AG08395 (cell line): ENCODE results near the gene CYSRT1.

Experiments used
- DNase-seq: peaks from one replicate; pipeline ENCODE4 v3.0.0; 2012; ENCODE audit warnings: mixed read lengths, low spot score

The CYSRT1 gene

GRCh38 chr9:137271696-137272076 is 46.7 kb downstream of the CYSRT1 start:
- no peak for DNase-seq

GRCh38 chr9:137272241-137273094 is 47.5 kb downstream of the CYSRT1 start:
- no peak for DNase-seq

GRCh38 chr9:137273095-137273490 is 48.1 kb downstream of the CYSRT1 start:
- DNase-seq: no peak

- no peak for DNase-seq
These were observed 48.8 kb downstream of the CYSRT1 start for GRCh38 chr9:137273611-137274320.

GRCh38 chr9:137275203-137275587 is 50.2 kb downstream of the CYSRT1 start:
- no peak for DNase-seq
